Measurements from ENCODE around the gene TNNC1.

DNA sequence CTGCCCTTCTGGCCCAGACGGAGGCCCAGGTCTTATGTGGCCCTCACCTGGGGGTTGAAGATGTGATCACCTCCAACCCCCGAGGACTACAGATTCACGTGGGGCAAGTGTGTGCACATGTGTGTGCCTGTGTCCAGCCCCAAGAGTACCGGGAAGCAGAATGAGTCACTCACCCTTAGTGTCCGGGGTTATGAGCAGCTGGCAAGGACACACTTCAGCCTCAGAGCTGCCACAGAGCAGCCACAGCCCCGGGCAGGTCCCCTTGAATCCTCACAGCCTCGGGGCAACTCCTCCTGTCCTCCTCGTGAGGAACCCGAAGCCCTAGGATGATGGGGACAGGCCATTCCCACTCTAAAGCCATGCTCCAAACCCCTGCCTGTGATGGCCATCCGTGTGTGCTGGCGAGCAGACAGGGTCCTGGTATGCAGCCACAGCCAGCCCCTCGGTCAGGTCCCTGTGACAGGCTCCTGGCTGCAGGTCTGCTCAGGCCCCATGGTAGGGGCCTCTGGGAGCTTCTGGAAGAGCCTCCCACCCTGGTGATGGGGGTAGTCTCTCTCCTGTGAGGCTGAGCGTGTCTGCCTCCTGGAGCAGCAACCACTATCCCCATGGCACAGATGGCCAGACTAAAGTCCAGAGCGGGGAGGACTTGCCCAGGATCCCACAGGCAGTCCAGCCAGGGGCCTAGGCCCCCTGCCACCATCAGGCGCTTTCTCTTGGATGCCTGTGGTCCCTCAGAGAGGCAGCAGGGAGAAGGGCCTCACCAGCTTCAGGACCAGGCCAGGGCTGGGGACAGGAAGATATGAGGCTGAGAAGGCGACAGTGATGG, 42.1 kb upstream of the TNNC1 start:
- TF ChIP-seq, protein P1, sequence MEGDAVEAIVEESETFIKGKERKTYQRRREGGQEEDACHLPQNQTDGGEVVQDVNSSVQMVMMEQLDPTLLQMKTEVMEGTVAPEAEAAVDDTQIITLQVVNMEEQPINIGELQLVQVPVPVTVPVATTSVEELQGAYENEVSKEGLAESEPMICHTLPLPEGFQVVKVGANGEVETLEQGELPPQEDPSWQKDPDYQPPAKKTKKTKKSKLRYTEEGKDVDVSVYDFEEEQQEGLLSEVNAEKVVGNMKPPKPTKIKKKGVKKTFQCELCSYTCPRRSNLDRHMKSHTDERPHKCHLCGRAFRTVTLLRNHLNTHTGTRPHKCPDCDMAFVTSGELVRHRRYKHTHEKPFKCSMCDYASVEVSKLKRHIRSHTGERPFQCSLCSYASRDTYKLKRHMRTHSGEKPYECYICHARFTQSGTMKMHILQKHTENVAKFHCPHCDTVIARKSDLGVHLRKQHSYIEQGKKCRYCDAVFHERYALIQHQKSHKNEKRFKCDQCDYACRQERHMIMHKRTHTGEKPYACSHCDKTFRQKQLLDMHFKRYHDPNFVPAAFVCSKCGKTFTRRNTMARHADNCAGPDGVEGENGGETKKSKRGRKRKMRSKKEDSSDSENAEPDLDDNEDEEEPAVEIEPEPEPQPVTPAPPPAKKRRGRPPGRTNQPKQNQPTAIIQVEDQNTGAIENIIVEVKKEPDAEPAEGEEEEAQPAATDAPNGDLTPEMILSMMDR (IDR thresholded peaks at IDR 0.05), result no peak
- no peak for TF ChIP-seq POLR2A (IDR thresholded peaks at IDR 0.05)

All from uterus (tissue), 2 donors.